GM12872 (cell line): ENCODE measurements around the gene PPDPF.

Experiments
- CTCF ChIP-seq: IDR thresholded peaks from 3 replicates; pipeline ENCODE4 v1.5.1; 2011; ENCODE audit warnings: low read depth, mild to moderate bottlenecking, low read length, moderate library complexity; ENCODE audit not compliant: insufficient read depth

PPDPF gene

GRCh38 chr20:63484236-63484635, 36.3 kb upstream of the PPDPF start:
- TF ChIP-seq CTCF: no peak

GRCh38 chr20:63484651-63485403, 35.7 kb upstream of the PPDPF start:
- TF ChIP-seq CTCF: no peak

- TF ChIP-seq CTCF: no peak
Observed at GRCh38 chr20:63486300-63486855, 34.2 kb upstream of the PPDPF start.

- no peak for TF ChIP-seq CTCF
Observed at GRCh38 chr20:63487116-63487764, 33.3 kb upstream of the PPDPF start.

GRCh38 chr20:63487781-63488241, 32.8 kb upstream of the PPDPF start:
- TF ChIP-seq CTCF: no peak

GRCh38 chr20:63488315-63489251, 32.0 kb upstream of the PPDPF start:
- TF ChIP-seq CTCF: no peak
